WERI-Rb-1 (cell line): ENCODE measurements around the gene RALGAPB.

Source experiments
- DNase-seq: peaks from one replicate; pipeline ENCODE4 v3.0.0-alpha.2; 2020
- H3K27ac ChIP-seq: fragments of 250-450 bp; sonication (Bioruptor Pico); 2 replicates; pipeline ENCODE4 v1.5.1; 2020; ENCODE audit warnings: mild to moderate bottlenecking, moderate library complexity
- H3K27me3 ChIP-seq: fragments of 250-450 bp; sonication (Bioruptor Pico); 2 replicates; pipeline ENCODE4 v1.5.1; 2021; ENCODE audit warnings: mild to moderate bottlenecking, low read depth, moderate library complexity; ENCODE audit not compliant: insufficient read depth, severe bottlenecking
- H3K36me3 ChIP-seq: fragments of 250-450 bp; sonication (Bioruptor Pico); 2 replicates; pipeline ENCODE4 v1.5.1; 2020; ENCODE audit warnings: mild to moderate bottlenecking, moderate library complexity
- H3K4me3 ChIP-seq: 2 replicates; pipeline ENCODE4 v1.5.1; 2011; ENCODE audit warnings: low read depth, mild to moderate bottlenecking, control low read depth, low read length
- H3K9me3 ChIP-seq: fragments of 250-450 bp; sonication (Bioruptor Pico); 2 replicates; pipeline ENCODE4 v1.5.1; 2021; ENCODE audit warnings: mild to moderate bottlenecking, moderate library complexity; ENCODE audit not compliant: severe bottlenecking
- CTCF ChIP-seq: IDR thresholded peaks from 2 replicates; pipeline ENCODE4 v1.5.1; 2011; ENCODE audit warnings: low read depth, mild to moderate bottlenecking, control low read depth, inconsistent platforms, low read length

RALGAPB gene

GRCh38 chr20:38471245-38471644 is 1.4 kb upstream of the RALGAPB start:
- H3K4me3 ChIP-seq: no peak overlapping the region
- H3K27ac ChIP-seq: no peak overlapping the region
- H3K27me3 ChIP-seq: no peaks in the 10 kb centered on the region
- TF ChIP-seq CTCF: no peak
- no peaks in the 10 kb centered on the region for H3K9me3 ChIP-seq
- no peak for DNase-seq
- H3K36me3 ChIP-seq: peaks cover 9% of the 10 kb centered on the region

- H3K27me3 ChIP-seq: no peaks in the 10 kb centered on the region
- no peaks in the 10 kb centered on the region for H3K9me3 ChIP-seq
- no peak for TF ChIP-seq CTCF
- DNase-seq: no peak
- peak overlapping the region; percentile 41 for H3K27ac ChIP-seq
- H3K36me3 ChIP-seq: peaks cover 9% of the 10 kb centered on the region
- peak overlapping the region; percentile 68 for H3K4me3 ChIP-seq
Observed at GRCh38 chr20:38471987-38472512, 593 bp upstream of the RALGAPB start.

- peaks cover 9% of the 10 kb centered on the region for H3K36me3 ChIP-seq
- H3K9me3 ChIP-seq: no peaks in the 10 kb centered on the region
- no peak for DNase-seq
- H3K27me3 ChIP-seq: no peaks in the 10 kb centered on the region
- H3K4me3 ChIP-seq: peak overlapping the region; percentile 68
- peak overlapping the region; percentile 87 for H3K27ac ChIP-seq
- 0 out of 2 replicates have a peak, but pooled peaks have one; percentile 22 for TF ChIP-seq CTCF
Observed at GRCh38 chr20:38473367-38473795, 738 bp downstream of the RALGAPB start.

GRCh38 chr20:38477747-38478146 is 5.1 kb downstream of the RALGAPB start:
- Histone ChIP-seq H3K9me3 (no peaks in the 10 kb centered on the region), H3K27ac (no peak overlapping the region), H3K4me3 (no peak overlapping the region), H3K27me3 (no peaks in the 10 kb centered on the region), H3K36me3 (peaks cover 26% of the 10 kb centered on the region)
- TF ChIP-seq CTCF: no peak
- no peak for DNase-seq

DNA sequence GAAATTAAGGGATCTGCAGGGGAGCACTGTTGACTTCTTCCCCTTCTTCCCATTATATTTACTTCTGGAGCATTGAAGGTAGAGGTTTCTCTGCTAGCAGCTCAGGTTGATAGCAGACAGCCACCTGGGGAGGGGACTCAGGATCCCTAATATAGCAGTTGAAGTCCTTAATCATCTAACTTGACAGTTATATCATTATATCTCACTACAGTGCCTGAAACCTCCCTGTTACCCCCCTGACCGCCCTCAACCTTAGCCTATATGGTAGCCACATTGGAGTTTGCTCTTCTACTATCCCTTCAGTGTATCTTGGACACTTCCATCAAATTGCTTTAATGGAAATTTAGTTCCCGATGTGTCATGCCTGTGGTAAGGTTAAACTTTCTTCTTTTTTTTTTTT is 7.0 kb downstream of the RALGAPB start:
- TF ChIP-seq CTCF: no peak
- Histone ChIP-seq H3K27ac (no peak overlapping the region), H3K36me3 (peaks cover 28% of the 10 kb centered on the region), H3K27me3 (no peaks in the 10 kb centered on the region), H3K9me3 (no peaks in the 10 kb centered on the region), H3K4me3 (no peak overlapping the region)
- no peak for DNase-seq

- no peak overlapping the region for H3K27ac ChIP-seq
- DNase-seq: no peak
- no peak for TF ChIP-seq CTCF
- H3K36me3 ChIP-seq: peaks cover 40% of the 10 kb centered on the region
- no peaks in the 10 kb centered on the region for H3K9me3 ChIP-seq
- no peak overlapping the region for H3K4me3 ChIP-seq
- H3K27me3 ChIP-seq: no peaks in the 10 kb centered on the region
Observed at GRCh38 chr20:38485041-38485440, 12.4 kb downstream of the RALGAPB start.
